ENCODE measurements around the gene NHLH2. TPM values are rescaled to one million over a fixed set of nuclear protein-coding genes. Genes with fewer than 3 reads are reported as not detected.
A peak's percentile ranks its signal among the peaks of the same experiment; 100 is the strongest.

Gene NHLH2
- total RNA-seq, 1 experiment from 2014 or later: not detected

DNA sequence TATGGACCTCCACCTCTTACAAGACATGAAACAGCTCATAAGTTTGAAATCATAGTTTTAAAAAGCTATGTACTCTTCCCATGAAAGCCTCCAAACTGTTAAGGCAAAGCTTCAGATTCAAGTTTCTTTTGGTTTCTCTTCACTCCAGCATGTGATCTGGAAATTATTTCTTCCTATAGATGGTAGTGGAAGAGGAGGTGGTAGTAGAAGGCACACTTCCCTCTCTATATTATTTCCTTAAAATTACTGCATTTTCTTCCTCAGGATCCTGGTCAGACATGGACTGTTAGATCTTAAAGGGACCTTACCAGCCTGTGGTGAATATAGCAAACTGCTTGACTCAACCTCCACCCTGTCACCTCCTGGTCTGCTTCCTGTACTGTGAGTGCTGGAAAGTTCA is 31.9 kb downstream of the NHLH2 start:
- no TSS peak for BruUV-seq (replicated peaks)
- TF ChIP-seq, protein P1, sequence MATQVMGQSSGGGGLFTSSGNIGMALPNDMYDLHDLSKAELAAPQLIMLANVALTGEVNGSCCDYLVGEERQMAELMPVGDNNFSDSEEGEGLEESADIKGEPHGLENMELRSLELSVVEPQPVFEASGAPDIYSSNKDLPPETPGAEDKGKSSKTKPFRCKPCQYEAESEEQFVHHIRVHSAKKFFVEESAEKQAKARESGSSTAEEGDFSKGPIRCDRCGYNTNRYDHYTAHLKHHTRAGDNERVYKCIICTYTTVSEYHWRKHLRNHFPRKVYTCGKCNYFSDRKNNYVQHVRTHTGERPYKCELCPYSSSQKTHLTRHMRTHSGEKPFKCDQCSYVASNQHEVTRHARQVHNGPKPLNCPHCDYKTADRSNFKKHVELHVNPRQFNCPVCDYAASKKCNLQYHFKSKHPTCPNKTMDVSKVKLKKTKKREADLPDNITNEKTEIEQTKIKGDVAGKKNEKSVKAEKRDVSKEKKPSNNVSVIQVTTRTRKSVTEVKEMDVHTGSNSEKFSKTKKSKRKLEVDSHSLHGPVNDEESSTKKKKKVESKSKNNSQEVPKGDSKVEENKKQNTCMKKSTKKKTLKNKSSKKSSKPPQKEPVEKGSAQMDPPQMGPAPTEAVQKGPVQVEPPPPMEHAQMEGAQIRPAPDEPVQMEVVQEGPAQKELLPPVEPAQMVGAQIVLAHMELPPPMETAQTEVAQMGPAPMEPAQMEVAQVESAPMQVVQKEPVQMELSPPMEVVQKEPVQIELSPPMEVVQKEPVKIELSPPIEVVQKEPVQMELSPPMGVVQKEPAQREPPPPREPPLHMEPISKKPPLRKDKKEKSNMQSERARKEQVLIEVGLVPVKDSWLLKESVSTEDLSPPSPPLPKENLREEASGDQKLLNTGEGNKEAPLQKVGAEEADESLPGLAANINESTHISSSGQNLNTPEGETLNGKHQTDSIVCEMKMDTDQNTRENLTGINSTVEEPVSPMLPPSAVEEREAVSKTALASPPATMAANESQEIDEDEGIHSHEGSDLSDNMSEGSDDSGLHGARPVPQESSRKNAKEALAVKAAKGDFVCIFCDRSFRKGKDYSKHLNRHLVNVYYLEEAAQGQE (IDR thresholded peaks at IDR 0.05; ENCODE audit: insufficient read depth in 1 of 2, low read depth in 2 of 2, low read length in 1 of 2): no peak
- no peak for TF ChIP-seq POLR2AphosphoS5 (IDR thresholded peaks at IDR 0.05; ENCODE audit: low read depth, low read length)
- TF ChIP-seq TCF7L2 (IDR thresholded peaks at IDR 0.05; ENCODE audit: low read depth, low read length): no peak
- TF ChIP-seq, protein P2, sequence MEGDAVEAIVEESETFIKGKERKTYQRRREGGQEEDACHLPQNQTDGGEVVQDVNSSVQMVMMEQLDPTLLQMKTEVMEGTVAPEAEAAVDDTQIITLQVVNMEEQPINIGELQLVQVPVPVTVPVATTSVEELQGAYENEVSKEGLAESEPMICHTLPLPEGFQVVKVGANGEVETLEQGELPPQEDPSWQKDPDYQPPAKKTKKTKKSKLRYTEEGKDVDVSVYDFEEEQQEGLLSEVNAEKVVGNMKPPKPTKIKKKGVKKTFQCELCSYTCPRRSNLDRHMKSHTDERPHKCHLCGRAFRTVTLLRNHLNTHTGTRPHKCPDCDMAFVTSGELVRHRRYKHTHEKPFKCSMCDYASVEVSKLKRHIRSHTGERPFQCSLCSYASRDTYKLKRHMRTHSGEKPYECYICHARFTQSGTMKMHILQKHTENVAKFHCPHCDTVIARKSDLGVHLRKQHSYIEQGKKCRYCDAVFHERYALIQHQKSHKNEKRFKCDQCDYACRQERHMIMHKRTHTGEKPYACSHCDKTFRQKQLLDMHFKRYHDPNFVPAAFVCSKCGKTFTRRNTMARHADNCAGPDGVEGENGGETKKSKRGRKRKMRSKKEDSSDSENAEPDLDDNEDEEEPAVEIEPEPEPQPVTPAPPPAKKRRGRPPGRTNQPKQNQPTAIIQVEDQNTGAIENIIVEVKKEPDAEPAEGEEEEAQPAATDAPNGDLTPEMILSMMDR (IDR thresholded peaks at IDR 0.05): no peak
- no peak for TF ChIP-seq SIN3A (IDR thresholded peaks at IDR 0.05; ENCODE audit: borderline replicate concordance, insufficient read depth, low read depth, low read length)

DNA sequence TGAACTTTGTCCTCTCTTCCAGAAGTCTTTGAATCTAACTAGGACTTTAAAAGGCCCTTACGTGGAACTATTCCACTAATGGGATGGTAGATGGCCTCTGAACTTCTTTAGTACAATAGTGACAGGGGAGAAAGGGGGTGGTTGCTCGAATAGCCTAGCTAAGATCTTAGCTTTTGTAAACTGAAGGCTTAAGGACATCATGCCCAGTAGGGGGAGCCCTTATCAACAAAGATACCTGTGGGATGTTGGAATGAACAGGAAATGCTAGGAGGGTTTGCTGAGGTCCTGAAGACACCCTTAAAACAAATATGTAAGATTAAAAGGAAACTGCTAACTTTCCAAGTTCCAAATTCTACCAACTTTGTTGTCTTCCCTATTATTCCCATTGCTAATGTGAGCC is 33.2 kb downstream of the NHLH2 start:
- peak; percentile 15 for DNase-seq (ENCODE audit: low read depth, low spot score)
- Histone ChIP-seq H3K36me3 (ENCODE audit: control insufficient read depth, insufficient read depth, low read length) (no peaks in the 10 kb centered on the region), H3K4me3 (ENCODE audit: low read depth in 2 of 2, low read length in 2 of 2) (no peak overlapping the region), H3K9me3 (ENCODE audit: control insufficient read depth, insufficient read depth, low read depth, low read length) (no peaks in the 10 kb centered on the region), H3K27me3 (ENCODE audit: control insufficient read depth, insufficient read depth, low read length) (no peaks in the 10 kb centered on the region), H3K4me1 (ENCODE audit: control insufficient read depth, insufficient read depth, low read length) (no peaks in the 10 kb centered on the region), H3K27ac (ENCODE audit: low read length) (no peak overlapping the region)
- in situ Hi-C loops (cut with HindIII; ENCODE audit: low pct_unique_long_range_greater_than_20kb, low sequenced_read_pairs): no loop called here
- intact Hi-C loops (cut with micrococcal nuclease; ENCODE audit: unreplicated experiment): loop anchor here (10.0 kb wide), 1 partner anchor 177 kb away; no protein-coding TSS in a partner anchor
- ATAC-seq: no peak
- CTCF ChIA-PET: interaction anchor here (0.9 kb wide), 1 partner anchor 213 kb away, joined by 4 read pairs; no protein-coding TSS in a partner anchor
- TF ChIP-seq SIN3A (IDR thresholded peaks at IDR 0.05; ENCODE audit: borderline replicate concordance, insufficient read depth, low read depth, low read length) (no peak), TCF7L2 (IDR thresholded peaks at IDR 0.05; ENCODE audit: low read depth, low read length) (no peak), POLR2AphosphoS5 (IDR thresholded peaks at IDR 0.05; ENCODE audit: low read depth, low read length) (no peak)
- TF ChIP-seq, protein P2 (IDR thresholded peaks at IDR 0.05): peak; percentile 63
- TF ChIP-seq, protein P1 (IDR thresholded peaks at IDR 0.05; ENCODE audit: insufficient read depth in 1 of 2, low read depth in 2 of 2, low read length in 1 of 2): no peak
- POLR2A ChIA-PET: no interaction called here
- no TSS peak for BruUV-seq (replicated peaks)

More for the DNA sequence above, 31.9 kb downstream of the NHLH2 start:
- ATAC-seq (no peak), DNase-seq (ENCODE audit: low read depth, low spot score) (no peak)
- CTCF ChIA-PET: no interaction called here
- Histone ChIP-seq H3K27me3 (ENCODE audit: control insufficient read depth, insufficient read depth, low read length) (no peaks in the 10 kb centered on the region; the same call in 1 of the 2 replicates), H3K36me3 (ENCODE audit: control insufficient read depth, insufficient read depth, low read length) (no peaks in the 10 kb centered on the region), H3K27ac (ENCODE audit: low read length) (no peak overlapping the region), H3K4me1 (ENCODE audit: control insufficient read depth, insufficient read depth, low read length) (no peaks in the 10 kb centered on the region), H3K4me3 (ENCODE audit: low read depth in 2 of 2, low read length in 2 of 2) (no peak overlapping the region), H3K9me3 (ENCODE audit: control insufficient read depth, insufficient read depth, low read depth, low read length) (no peaks in the 10 kb centered on the region)
- intact Hi-C loops (cut with micrococcal nuclease; ENCODE audit: unreplicated experiment) (loop anchor here (10.0 kb wide), 1 partner anchor 176 kb away; no protein-coding TSS in a partner anchor), in situ Hi-C loops (cut with HindIII; ENCODE audit: low pct_unique_long_range_greater_than_20kb, low sequenced_read_pairs) (no loop called here)
- POLR2A ChIA-PET: no interaction called here
